NCI-H146 treated with DMSO at 0.1 percent for 48 hours (cell line): ENCODE measurements around the gene BIN2.
"Not testable (repeated sequence)": the region's sequence is repeated elsewhere in the genome, so short reads cannot be mapped to it uniquely, and the experiment has no call there.

Experiments used
- DNase-seq: peaks from one replicate; lab custom pipeline; 2025; ENCODE audit not compliant: unreplicated experiment; lab: John Stamatoyannopoulos, UW

The BIN2 gene

GRCh38 chr12:51346581-51346980 is 22.6 kb upstream of the BIN2 start, which contains the start of gene CELA1:
Gene CELA1 (minus strand): TSS chr12:51346679. CDS start chr12:51346638, 41 bp downstream.
- no peak for DNase-seq

GRCh38 chr12:51345681-51346080 is 21.7 kb upstream of the BIN2 start:
- DNase-seq: no peak

GRCh38 chr12:51343201-51343600 is 19.2 kb upstream of the BIN2 start:
- no peak for DNase-seq

GRCh38 chr12:51342416-51342815 is 18.4 kb upstream of the BIN2 start:
- DNase-seq: no peak

GRCh38 chr12:51341251-51342007 is 17.5 kb upstream of the BIN2 start:
- peak; percentile 59 for DNase-seq

- no peak for DNase-seq
Observed at GRCh38 chr12:51339750-51340149, 15.8 kb upstream of the BIN2 start.

- DNase-seq: not testable (repeated sequence)
Observed at GRCh38 chr12:51337336-51337735, 13.4 kb upstream of the BIN2 start.

- DNase-seq: no peak
Observed at GRCh38 chr12:51335931-51336330, 12.0 kb upstream of the BIN2 start.

- no peak for DNase-seq
Observed at GRCh38 chr12:51334764-51335163, 10.8 kb upstream of the BIN2 start.

GRCh38 chr12:51333536-51333935 is 9.6 kb upstream of the BIN2 start:
- no peak for DNase-seq

GRCh38 chr12:51330186-51330585 is 6.2 kb upstream of the BIN2 start:
- DNase-seq: no peak

- DNase-seq: no peak
Observed at GRCh38 chr12:51329742-51330141, 5.8 kb upstream of the BIN2 start.

- no peak for DNase-seq
Observed at GRCh38 chr12:51328587-51328986, 4.6 kb upstream of the BIN2 start.

GRCh38 chr12:51326698-51327439 is 2.9 kb upstream of the BIN2 start:
- no peak for DNase-seq

GRCh38 chr12:51324953-51325352 is 979 bp upstream of the BIN2 start:
- DNase-seq: no peak

GRCh38 chr12:51323317-51323960 is 535 bp downstream of the BIN2 start:
- no peak for DNase-seq

- DNase-seq: no peak
Observed at GRCh38 chr12:51322452-51322851, 1.5 kb downstream of the BIN2 start.

GRCh38 chr12:51321882-51322281 is 2.1 kb downstream of the BIN2 start:
- no peak for DNase-seq

- no peak for DNase-seq
Observed at GRCh38 chr12:51320695-51321320, 3.2 kb downstream of the BIN2 start.

- DNase-seq: no peak
Observed at GRCh38 chr12:51320311-51320694, 3.7 kb downstream of the BIN2 start.

GRCh38 chr12:51318846-51319599 is 5.0 kb downstream of the BIN2 start:
- DNase-seq: no peak
